Measurements from ENCODE around the gene PLCE1.

PLCE1 gene

GRCh38 chr10:94025806-94026205 is 32.1 kb downstream of the PLCE1 start:
- no peak for DNase-seq

DNA sequence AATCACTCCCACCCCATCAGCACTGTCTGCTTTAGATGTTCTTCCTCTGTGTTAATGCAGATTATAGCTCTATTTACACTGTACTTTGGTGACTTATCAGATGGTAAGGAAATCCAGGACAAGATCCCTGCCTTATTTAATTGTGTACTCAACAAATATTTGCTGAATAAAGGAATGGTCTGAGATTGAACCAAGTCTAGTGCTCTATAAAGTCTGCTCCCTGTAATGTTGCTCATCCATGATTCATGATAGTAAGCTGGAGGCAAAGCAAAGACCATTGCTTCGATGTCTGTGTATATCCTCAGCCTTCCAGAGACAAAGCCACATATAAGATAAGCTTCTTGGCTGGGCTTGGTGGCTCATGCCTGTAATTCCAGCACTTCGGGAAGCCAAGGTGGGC is 33.5 kb downstream of the PLCE1 start:
- no peak for DNase-seq

DNA sequence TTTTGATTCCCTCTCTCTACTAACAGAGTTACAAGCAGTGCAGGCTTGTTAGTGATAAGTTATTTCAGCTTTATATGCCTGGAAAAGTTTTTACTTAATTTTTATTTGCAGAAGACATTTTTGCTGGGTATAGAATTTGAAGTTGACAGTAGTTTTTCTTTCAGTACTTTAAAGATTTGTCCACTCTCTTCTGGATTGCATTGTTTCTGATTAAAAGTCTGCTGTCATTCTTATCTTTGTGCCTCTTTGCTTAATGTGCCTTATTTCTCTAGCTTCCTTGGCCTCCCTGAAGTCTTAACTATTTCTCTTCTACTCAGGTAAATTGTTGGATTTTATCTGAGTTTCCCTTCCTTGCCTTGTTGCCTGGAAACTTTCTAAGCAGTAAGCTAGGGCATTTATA is 36.2 kb downstream of the PLCE1 start:
- DNase-seq, result no peak

GRCh38 chr10:94035982-94036765 is 42.4 kb downstream of the PLCE1 start:
- no peak for DNase-seq

GRCh38 chr10:94036766-94037033 is 43.0 kb downstream of the PLCE1 start:
- DNase-seq, result no peak

- no peak for DNase-seq
Measured at GRCh38 chr10:94037286-94037685, 43.6 kb downstream of the PLCE1 start.

DNA sequence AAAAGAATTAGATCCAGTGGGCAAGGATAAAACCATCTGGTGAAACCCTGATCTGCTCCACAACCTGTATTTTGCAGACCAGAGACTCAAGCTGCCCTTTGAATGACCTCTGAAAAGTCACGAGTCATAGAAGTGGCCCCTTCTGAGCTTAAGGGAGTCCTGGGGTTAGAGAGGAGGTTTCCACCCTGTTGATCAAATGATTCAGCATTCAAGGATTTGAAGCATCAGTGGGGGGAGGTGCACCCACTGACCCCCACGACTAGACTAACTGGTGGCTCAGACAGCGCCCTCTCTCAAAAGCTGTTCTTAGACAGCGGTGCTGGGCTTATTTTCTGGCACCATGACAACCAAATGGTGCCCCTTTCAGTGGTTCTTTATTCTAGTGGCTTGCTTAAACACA is 44.3 kb downstream of the PLCE1 start:
- no peak for DNase-seq

GRCh38 chr10:94041206-94041605 is 47.5 kb downstream of the PLCE1 start:
- no peak for DNase-seq

- no peak for DNase-seq
Measured at GRCh38 chr10:94042001-94042833, 48.5 kb downstream of the PLCE1 start.

DNA sequence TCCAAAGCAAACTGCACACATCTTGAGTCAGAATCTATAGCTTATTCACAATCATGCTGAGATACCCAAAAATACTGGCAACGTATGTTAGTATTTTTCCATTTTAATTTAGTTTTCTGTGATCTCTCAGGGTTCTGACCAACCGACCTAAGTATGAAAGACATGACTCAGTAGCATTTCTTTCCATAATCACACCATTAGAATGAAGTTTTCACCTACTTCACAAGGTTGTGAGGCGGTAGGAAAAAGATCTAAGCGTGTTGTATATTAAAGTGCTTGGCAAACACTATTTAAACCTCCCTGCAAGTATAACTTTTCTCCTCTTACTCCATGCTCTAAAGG is 49.1 kb downstream of the PLCE1 start:
- no peak for DNase-seq

All from CD4-positive, alpha-beta T cell treated with Interleukin-6 for 4 hours (primary cell).